Liver (tissue), 9 donors: ENCODE data around the gene NPW. TPM values are rescaled to one million over a fixed set of nuclear protein-coding genes. Genes with fewer than 3 reads are reported as not detected.

Experiments
- DNase-seq: peaks from one replicate; pipeline ENCODE4 v3.0.0-alpha.2; 2017; ENCODE audit warnings: low spot score
- H3K27ac ChIP-seq, 2 donors: one replicate each; pipeline ENCODE4 v1.7.0; 2013; ENCODE audit warnings: inconsistent platforms in 2 of 2, low read length in 2 of 2, control low read depth in 1 of 2, low read depth in 1 of 2, mild to moderate bottlenecking in 1 of 2
- H3K27me3 ChIP-seq, 4 donors: one replicate each; pipeline versions ENCODE4 v1.6.1 to v1.7.0; 2013; ENCODE audit warnings: low read length in 3 of 4, inconsistent platforms in 1 of 4, mild to moderate bottlenecking in 1 of 4, moderate library complexity in 1 of 4; ENCODE audit not compliant: control insufficient read depth in 4 of 4, insufficient read depth in 4 of 4
- H3K36me3 ChIP-seq, 4 donors: one replicate each; pipeline versions ENCODE4 v1.6.1 to v1.7.0; 2013; ENCODE audit warnings: low read length in 3 of 4, mild to moderate bottlenecking in 3 of 4, low read depth in 1 of 4, moderate library complexity in 1 of 4; ENCODE audit not compliant: control insufficient read depth in 4 of 4, insufficient read depth in 3 of 4
- H3K4me1 ChIP-seq, 4 donors: one replicate each; pipeline versions ENCODE4 v1.6.1 to v1.7.0; 2013; ENCODE audit warnings: low read length in 3 of 4, mild to moderate bottlenecking in 3 of 4, moderate library complexity in 1 of 4; ENCODE audit not compliant: control insufficient read depth in 4 of 4, insufficient read depth in 4 of 4
- H3K4me3 ChIP-seq, 3 donors: one replicate each; pipeline versions ENCODE4 v1.6.1 to v1.7.0; 2013; ENCODE audit warnings: low read length in 3 of 3, control low read depth in 1 of 3, low read depth in 1 of 3, mild to moderate bottlenecking in 1 of 3
- H3K9ac ChIP-seq, 2 donors: one replicate each; pipeline ENCODE4 v1.7.0; 2013; ENCODE audit warnings: low read length in 2 of 2, mild to moderate bottlenecking in 2 of 2, moderate library complexity in 2 of 2, control low read depth in 1 of 2, low read depth in 1 of 2
- H3K9me3 ChIP-seq, 4 donors: one replicate each; pipeline versions ENCODE4 v1.6.1 to v1.7.0; 2013; ENCODE audit warnings: low read length in 3 of 4; ENCODE audit not compliant: control insufficient read depth in 4 of 4
- ATF3 ChIP-seq: IDR thresholded peaks from 2 replicates; pipeline ENCODE4 v1.6.1; 2016; ENCODE audit warnings: antibody characterized with exemption
- CTCF ChIP-seq: fragments of 150-350 bp; IDR thresholded peaks from 2 replicates; pipeline ENCODE4 v1.5.1; 2017; ENCODE audit warnings: improper control_type of control experiment, low read depth, low read length; ENCODE audit not compliant: missing input control
- EGR1 ChIP-seq, 2 donors: IDR thresholded peaks; 2 replicates each; pipeline ENCODE4 v1.6.1; 2016 to 2018; ENCODE audit warnings: antibody characterized with exemption in 2 of 2, low read depth in 2 of 2
- FOXA1 ChIP-seq: IDR thresholded peaks from 2 replicates; pipeline ENCODE4 v1.6.1; 2016; ENCODE audit warnings: antibody characterized with exemption
- FOXA2 ChIP-seq: IDR thresholded peaks from 2 replicates; pipeline ENCODE4 v1.6.1; 2016; ENCODE audit warnings: antibody characterized with exemption
- HNF4A ChIP-seq, 2 donors: conservative IDR thresholded peaks; 2 replicates each; pipeline ENCODE4 v1.6.1; 2016; ENCODE audit warnings: antibody characterized with exemption in 2 of 2, mild to moderate bottlenecking in 2 of 2
- HNF4G ChIP-seq: IDR thresholded peaks from 2 replicates; pipeline ENCODE4 v1.6.1; 2016; ENCODE audit warnings: antibody characterized with exemption
- JUND ChIP-seq, 2 donors: IDR thresholded peaks; 2 replicates each; pipeline ENCODE4 v1.6.1; 2016; ENCODE audit warnings: antibody characterized with exemption in 2 of 2
- MAX ChIP-seq: IDR thresholded peaks from 2 replicates; pipeline ENCODE4 v1.6.1; 2016; ENCODE audit warnings: antibody characterized with exemption
- NR2F2 ChIP-seq: IDR thresholded peaks from 2 replicates; pipeline ENCODE4 v1.6.1; 2016; ENCODE audit warnings: antibody characterized with exemption
- RAD21 ChIP-seq, 2 donors: IDR thresholded peaks; 2 replicates each; pipeline ENCODE4 v1.6.1; 2016; ENCODE audit warnings: antibody characterized with exemption in 2 of 2, mild to moderate bottlenecking in 2 of 2
- RXRA ChIP-seq, 2 donors: IDR thresholded peaks; 2 replicates each; pipeline ENCODE4 v1.6.1; 2017 to 2018; ENCODE audit warnings: antibody characterized with exemption in 2 of 2, mild to moderate bottlenecking in 1 of 2
- SP1 ChIP-seq: IDR thresholded peaks from 2 replicates; pipeline ENCODE4 v1.6.1; 2018; ENCODE audit warnings: antibody characterized with exemption, mild to moderate bottlenecking
- TAF1 ChIP-seq: conservative IDR thresholded peaks from 2 replicates; pipeline ENCODE4 v1.6.1; 2016; ENCODE audit warnings: antibody characterized with exemption, mild to moderate bottlenecking
- YY1 ChIP-seq: IDR thresholded peaks from 2 replicates; pipeline ENCODE4 v1.6.1; 2016; ENCODE audit warnings: antibody characterized with exemption, mild to moderate bottlenecking
- ZBTB33 ChIP-seq: IDR thresholded peaks from 2 replicates; pipeline ENCODE4 v1.6.1; 2016; ENCODE audit warnings: antibody characterized with exemption
- WGBS: extraction: QIAGEN DNeasy Blood & Tissue Kit; methylation state at CpG from one replicate; pipeline ENCODE4 v1.1.7; 2013; 5-methylcytosine and 5-hydroxymethylcytosine counted together
- polyA plus RNA-seq, 2 donors: library from polyadenylated mRNA; stranded (reverse) in 1 of 2; unstranded in 1 of 2; fragments of 200-250 nt in 1 of 2; fragments of >200 nt in 1 of 2; fragmentation: Nextera tagmentation in 1 of 2; extraction: Ambion mirVana in 1 of 2; gene quantifications; one replicate each; pipeline versions ENCODE4 v1.2.1 to v1.2.3, GENCODE V29; 2013 to 2015
- total RNA-seq, 2 donors: library from RNA; depleted of rRNA; stranded (reverse); fragments of >200 nt; gene quantifications; one replicate each; pipeline ENCODE4 v1.2.3, GENCODE V29; 2014
- donor health status: healthy.
- donor health status: healthy.
- donor health status: healthy.
- donor health status: healthy.
- donor health status: healthy.

Gene NPW
- total and polyA plus RNA-seq, 4 donors, result 1.3 to 20.6 (median 9.1) TPM

- no peak overlapping the region for H3K9ac ChIP-seq
- H3K36me3 ChIP-seq, result peaks cover 6 to 48% (median 17%) of the 10 kb centered on the region in 4 donors
- H3K4me1 ChIP-seq, result peaks cover 0 to 10% (median 6%) of the 10 kb centered on the region in 4 donors
- H3K4me3 ChIP-seq, result no peak overlapping the region
- WGBS, result 95% methylated on average over 17 of the region's 17 CpGs
- no peaks in the 10 kb centered on the region for H3K9me3 ChIP-seq
- TF ChIP-seq ZBTB33 (no peak), JUND (IDR thresholded peaks at IDR 0.05) (no peak), HNF4G (no peak), NR2F2 (no peak), TAF1 (no peak), ATF3 (no peak), MAX (no peak), FOXA1 (no peak), CTCF (no peak), RXRA (IDR thresholded peaks at IDR 0.05) (no peak), RAD21 (IDR thresholded peaks at IDR 0.05) (no peak), HNF4A (conservative IDR thresholded peaks at IDR 0.05) (no peak), FOXA2 (no peak), SP1 (no peak), EGR1 (IDR thresholded peaks at IDR 0.05; ENCODE audit: low read depth in 2 of 2) (no peak)
- DNase-seq, result no peak
- no peaks in the 10 kb centered on the region for H3K27me3 ChIP-seq
- no peak overlapping the region for H3K27ac ChIP-seq
Measured at GRCh38 chr16:2053897-2054296, 34.3 kb downstream of the NPW start.

- DNase-seq, result no peak
- Histone ChIP-seq H3K9me3 (no peaks in the 10 kb centered on the region), H3K9ac (no peak overlapping the region), H3K27me3 (no peaks in the 10 kb centered on the region), H3K4me1 (peaks cover 0 to 4% (median 3%) of the 10 kb centered on the region in 4 donors), H3K36me3 (peaks cover 6 to 48% (median 17%) of the 10 kb centered on the region in 4 donors), H3K4me3 (no peak overlapping the region), H3K27ac (no peak overlapping the region)
- TF ChIP-seq YY1, result no peak
- TF ChIP-seq FOXA2, result no peak
- TF ChIP-seq TAF1, result no peak
- WGBS, result 78% methylated on average over 29 of the region's 29 CpGs
Measured at GRCh38 chr16:2054543-2055245, 35.1 kb downstream of the NPW start.
